ENCODE results near the gene LRFN4.

Gene LRFN4

DNA sequence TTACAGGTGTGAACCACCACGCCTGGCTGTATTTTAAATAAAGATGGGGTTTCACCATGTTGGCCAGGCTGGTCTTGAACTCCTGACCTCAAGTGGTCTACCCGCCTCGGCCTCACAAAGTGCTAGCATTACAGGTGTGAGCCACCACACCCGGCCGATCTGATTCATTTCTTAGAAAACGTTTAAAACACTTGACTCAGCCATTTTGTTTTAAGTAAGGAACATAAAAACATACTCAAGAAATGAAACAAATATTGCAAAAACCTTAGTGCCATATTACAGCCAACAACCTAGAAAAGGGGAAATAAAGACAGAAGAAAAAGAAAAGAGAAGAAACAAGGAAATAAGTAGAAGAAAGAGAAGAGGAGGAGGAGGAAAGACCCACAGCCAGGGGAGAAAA is 17.4 kb downstream of the LRFN4 start:
- no peak for DNase-seq

DNA sequence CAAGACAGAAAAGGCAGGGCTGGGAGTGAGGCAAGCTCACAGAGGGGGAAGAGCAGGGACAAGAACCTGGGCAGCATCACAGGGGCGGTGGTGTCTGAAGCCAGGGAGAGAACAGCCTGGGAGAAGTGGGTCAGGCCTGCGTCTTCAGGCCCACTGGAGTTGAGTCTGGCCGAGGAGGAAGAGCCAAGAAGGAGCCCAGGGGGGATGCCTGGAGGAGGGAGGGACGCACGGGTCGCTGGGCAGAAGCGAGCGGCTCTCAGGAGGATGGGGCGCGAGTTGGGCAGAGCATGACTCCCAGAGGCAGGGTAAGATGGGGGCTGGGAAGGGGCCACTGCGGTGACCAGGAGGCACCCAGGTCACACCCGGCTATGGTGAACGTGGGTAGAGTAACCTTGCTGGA is 18.5 kb downstream of the LRFN4 start:
- no peak for DNase-seq

DNA sequence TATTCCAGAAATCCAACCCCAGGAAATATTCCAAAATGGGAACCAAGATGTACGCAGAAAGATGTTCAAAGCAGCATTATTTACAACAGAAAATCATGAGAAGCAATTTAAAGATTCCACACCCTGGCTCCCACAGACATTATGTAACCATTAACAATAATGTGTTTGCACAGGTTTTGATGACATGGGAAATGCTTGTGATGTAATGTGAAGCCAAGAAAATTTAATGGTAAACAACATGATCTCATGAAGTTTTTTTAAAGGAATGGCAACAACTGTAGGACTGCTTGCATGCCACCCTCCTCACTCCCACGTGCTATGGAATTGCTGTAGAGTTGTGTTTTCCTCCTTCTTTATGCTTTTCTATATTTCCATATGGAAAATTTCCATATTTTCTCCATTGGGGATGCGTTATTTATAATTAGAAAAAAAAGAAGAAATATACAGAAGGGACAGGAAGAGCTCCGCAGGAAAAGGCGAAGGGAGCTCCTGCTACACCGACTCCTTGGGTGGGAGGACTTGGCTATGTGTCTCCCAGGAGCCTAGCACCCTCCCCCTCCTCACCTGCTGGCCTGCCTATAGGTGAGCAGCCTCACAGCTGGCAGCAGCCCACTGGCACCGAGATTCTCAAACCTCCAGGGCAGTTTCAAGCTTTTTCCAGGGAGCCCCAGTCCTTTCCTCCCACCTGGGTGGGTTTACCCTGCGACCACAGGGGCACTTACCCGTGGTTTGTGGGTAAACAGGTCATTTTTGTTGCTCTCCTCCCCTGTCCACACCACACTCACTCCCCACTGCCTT is 20.9 kb downstream of the LRFN4 start:
- no peak for DNase-seq

DNA sequence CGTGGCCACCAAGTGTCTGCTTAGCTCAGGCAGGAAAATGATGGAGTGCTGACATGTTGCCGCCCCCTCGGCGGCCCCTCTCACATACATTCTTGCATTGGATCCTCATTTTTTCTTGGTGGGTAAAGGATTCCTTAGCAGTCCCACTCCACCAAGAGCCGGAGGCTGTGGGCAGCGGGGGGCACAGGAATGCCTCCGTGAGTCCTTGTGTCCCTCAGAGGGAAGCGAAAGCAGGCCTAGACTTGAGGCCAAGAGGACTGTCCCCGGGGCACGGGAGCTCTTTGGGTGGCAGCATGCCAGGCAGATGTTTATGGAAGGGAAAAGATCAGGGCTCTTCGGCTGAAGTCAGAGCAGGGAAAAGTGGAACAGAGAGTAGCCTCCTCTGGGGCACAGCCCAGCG is 21.6 kb downstream of the LRFN4 start:
- DNase-seq, result no peak

DNA sequence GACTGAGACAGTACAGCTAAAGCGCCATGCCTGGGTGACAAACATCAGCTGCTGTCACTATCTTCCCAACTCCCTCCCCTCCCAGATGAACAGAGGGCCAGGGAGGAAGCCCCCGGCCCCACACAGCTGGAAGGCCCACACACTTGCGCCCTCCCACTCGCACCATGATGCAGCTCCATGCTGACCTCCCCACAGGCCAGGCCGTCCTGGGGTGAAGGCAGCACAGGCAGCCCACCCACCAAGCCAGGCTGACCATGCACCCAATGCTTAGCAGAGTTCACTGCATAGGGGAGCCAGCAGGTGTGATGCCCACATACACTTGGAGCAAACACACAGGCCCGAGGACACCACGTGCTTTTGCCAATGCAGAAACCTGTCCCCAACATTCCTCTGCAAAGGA is 22.1 kb downstream of the LRFN4 start:
- DNase-seq, result no peak

DNA sequence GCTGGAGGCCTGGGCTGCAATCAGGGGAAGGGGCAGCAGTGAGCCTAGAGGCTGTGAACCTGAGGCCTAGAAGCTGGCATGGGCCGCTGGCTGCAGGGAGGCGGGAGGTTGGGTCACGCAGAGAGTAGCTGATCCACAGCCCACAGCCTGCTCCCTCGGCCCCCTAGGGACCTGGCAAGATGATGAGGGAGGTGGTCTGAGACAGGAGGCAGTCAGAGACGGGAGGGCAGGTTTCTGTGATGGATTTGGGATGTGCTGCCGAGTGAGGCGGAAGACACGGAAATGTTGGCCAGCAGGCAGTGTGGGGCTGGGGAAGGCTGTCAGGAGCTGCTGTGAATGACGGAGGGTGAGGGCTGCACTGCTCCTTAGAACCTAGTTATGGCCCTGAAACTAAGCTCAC is 22.7 kb downstream of the LRFN4 start:
- no peak for DNase-seq

DNA sequence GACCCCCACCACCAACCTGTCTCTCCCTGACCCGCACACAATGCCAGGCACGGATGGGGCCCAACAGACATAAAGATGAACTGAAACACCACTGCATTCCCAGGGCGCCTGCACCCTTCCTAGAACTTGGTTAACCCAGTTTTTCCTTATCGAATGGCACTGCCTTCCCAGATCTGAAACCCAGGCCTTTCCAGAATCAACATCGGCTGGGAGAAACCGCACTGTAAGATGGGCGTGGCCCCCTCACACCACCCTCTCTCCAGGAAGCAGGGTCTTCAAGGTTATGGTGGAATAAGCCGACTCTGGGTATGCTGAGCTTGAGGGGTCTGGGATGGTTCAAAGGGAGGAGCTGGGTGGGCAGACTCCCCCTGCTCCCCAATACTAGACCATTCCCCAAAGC is 23.1 kb downstream of the LRFN4 start:
- no peak for DNase-seq

DNA sequence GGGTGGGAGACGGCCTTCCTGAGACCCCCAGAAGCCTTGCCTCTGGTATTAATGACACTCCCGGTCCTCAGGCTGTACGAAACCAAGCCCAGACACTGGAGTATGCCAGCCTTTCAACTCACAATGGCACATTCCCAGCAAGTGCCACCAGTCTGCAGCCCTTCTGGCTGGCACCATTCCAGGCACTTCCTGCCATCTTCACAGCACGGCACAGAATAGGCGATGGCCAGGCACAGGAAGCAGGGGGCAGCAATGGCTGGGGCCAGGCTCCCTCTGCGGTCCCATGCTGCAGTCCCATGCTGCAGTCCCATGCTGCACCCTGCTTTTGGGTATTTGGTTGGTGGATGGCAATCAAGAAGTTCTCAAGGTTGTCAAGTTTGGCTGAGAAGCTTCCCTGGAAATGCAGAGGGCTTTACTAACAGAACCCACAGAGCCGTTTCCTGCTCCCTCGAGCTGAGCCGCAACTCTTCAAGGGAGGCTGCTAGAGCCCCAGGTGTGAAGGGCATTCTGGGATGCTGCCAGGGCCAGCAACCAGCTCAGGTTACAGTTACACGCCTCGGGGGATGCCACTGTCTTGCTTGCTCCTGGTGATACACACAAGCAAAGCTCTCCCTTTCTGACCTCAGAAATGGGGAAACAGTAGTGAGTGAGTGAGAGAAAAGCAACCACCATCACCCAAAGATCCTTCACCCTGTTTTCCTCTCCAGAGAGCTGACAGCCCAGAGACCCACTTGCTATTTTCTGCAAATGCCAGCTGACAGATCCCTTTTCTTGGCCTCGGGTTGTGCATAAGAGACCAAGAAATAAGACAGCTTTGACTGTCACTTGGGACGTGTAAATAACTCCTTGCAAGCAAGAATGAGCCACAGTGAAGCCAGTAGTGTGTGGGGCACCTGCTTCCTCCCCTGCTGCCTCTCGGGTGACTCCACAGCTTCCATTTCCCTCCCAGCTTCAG is 23.9 kb downstream of the LRFN4 start:
- no peak for DNase-seq

DNA sequence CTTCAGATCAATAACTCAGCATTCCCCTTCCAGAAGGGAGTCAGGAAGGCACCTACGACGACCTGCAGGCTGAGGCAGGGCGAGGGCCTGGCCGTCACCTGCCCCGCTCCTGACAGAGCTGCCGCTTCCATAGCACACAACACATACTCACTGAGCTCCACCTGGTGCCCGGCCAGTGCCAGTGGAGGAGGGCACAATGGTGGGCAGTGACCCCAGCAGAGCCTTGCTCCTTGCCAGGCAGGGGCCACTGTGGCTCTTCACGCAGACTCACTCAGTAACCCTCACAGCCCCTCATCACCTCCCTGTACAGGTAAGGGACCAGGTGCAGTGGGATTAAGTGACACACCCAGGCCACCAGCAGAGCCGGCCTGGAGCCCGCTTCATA is 24.6 kb downstream of the LRFN4 start:
- DNase-seq, result no peak

DNA sequence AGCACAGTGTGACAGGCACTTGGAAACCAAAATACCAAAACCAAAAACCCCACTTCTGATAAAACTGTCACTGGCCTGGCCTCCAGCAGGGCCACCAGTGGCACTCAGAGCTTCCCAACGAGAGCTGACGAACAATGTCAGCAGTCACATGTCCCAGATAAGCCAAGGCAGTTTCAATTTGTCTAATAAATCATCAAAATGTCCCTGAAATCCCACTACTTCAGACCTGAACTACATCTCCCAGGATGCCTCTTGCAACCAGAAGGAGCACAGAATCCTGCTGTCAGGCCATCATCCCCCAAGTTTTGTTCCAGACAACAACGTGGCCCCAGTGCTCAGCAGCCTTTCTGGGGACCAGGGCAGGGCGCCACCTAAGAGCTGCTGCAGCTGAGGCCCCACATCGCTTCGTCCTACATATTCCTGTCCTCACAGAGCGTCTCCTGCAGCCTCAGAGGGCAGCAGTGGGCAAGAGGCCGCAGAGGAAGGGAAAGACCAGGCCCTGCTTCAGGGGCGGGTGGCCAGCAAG is 25.1 kb downstream of the LRFN4 start:
- no peak for DNase-seq

DNA sequence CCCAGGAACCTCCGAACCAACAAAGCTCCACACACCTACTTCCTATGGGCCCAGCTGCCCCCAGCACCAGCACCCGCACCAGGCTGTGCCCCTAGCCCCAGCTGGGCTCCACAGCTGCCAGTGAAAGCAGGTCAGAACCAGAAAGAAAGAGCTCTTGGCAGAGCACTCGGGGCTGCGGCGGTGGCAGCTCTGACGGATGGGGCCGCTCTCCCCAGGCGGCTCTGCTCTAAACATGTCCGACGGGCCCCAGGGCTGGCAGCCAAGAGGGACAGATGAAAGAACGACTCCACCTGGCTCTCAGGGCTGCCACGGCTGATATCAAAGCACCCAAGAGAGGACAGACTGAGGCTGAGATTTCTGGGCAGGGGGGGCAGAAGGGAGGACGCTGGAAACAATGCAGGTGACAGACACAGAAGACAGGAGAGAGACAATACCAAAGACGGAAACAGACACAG is 25.7 kb downstream of the LRFN4 start:
- no peak for DNase-seq

DNA sequence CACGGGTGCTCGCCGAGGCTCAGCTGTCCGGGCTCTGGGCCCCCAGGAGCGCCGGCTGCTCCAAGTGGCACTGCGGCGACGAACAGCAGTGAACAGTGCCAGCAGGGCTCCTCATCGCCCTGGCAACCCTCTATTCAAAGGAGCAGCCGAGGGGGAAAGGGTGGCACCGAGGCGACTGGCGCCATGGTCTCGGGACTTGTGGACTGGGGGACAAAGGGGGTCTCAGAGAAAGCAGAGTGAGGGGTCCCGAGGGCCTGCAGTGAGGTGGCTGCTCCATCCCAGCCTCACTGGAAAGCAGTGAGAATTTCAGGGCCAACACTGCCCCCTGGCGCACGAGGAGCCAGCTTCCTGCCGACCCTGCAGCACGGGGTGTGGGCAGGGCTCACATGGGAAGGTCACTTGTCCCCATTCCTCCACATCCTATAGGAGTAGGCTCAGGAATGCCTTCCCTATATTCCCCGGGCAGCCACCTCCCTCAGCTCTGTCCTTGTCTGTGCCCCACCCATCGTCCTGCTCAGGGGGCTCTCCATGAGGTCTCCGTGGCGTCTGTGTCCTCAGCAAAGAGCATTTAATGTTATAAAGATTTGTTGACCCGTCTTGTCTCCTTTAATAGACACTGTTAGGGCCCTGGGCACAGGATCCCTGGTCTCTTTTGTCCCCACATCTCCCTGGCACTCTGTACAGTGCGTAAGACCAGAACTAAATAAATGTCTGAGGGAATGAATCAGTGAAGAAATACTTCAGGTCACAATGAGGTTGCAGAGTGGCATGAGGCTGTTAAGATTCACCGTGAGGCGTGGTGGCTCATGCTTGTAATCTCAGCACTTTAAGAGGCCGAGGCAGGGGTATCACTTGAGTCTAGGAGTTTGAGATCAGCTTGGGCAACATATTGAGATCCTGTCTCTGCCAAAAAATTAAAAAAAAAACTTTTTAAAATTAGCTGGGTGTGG is 26.4 kb downstream of the LRFN4 start:
- peak; percentile 21 to 56 (median 39) for DNase-seq

DNA sequence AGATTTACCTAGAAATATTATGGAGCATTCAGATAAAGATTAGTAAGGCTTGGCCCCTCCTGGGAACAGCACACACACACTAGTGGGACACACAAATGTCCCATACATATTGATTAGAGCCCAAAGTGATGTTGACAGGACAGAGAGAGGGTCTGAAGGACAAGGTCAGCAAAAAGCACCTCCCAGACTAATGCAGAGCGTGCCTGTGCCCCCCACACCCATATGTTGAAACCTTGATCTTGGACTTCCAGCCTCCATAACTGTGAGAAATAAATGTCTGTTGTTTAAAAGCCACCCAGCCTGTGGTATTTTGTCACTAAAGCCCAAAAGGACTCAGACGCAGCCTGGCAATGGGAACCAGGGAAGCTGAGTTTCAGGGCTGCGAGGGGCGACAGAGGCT is 27.6 kb downstream of the LRFN4 start:
- no peak for DNase-seq

DNA sequence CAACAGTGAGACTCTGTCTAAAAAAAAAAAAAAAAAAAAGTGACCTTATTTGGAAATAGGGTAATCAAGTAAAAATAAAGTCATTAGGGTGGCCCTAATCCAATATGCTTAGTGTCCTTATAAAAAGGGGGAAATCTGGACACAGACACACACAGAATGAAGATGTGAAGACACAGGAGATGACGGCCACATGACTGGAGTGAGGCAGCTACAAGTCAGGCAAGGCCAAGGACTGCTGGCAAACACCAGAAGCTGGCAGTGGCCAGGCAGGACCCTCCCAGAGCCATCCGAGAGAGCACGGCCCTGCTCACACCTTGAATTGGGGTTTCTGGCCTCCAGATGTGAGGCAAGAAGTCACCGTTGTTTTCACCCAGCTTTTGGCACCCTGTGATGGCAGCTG is 28.6 kb downstream of the LRFN4 start:
- DNase-seq, result no peak

DNA sequence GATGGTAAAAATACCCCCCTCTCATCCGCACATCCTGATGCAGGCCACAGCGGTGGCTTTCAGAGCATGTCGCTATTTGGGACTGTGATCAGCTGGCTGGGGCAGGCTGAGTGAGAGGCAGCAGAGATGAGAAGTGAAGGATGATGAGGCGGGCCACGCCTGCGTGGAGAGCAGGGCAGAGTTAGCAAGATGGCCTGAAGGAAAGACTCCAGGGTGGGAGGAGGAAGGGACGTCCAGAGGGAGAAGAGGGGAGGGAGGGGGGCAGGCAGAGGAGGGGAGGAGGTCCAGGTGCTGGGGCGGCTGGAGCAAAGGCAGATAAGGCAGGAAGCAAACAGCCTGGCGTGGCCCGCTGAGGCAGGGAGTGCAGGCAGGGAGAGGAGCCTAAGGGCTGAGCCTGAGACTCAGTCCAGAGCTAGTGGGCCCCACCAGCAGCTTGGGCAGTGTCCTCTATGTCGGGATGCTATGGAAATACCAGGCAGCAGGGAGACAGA is 29.1 kb downstream of the LRFN4 start:
- DNase-seq, result no peak

DNA sequence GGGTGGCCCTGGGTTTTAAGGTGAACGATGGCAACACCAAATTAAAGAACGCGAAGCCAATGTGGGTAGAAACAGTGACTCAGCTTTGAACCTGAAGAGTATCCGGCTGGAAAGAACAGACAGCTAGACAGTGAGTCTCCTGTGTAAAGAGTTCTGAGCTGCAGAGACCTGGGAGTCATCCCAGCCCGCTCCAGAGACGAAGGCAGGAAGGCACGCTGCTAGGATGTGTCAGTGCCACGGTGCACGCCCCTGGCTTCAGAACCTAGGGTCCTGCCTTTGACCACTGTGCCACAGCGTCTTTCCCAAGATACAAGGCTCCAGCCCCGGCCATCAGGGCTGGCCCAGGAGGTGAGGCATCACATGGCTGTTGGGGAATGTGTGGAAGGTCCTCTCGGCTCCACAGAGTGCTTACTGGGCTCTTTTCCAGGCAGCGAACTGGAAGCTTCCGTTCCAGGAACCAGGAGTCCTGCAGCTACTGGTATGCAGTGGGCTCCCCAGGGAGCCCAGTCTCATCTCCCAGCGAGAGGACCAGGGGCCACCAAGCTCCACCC is 29.9 kb downstream of the LRFN4 start:
- DNase-seq, result no peak

DNA sequence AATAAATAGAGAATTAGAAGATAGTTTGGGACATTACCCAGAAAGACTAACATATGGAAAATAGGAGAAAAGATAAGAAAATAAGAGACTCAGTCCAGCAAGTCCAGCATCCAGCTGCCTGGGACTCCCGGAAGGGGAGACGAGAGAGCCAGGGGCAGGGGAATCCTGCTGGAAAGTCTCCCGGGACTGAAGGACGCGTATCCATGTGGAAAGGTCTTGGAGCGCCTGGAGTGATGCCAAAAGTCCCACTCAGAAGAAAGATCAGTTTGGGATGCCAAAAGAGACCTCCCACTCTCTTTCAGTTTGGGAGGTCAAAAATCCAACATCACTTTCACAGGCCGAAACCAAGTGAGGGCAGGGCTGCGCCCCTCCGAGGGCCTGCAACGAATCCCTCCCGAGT is 30.7 kb downstream of the LRFN4 start:
- no peak for DNase-seq

DNA sequence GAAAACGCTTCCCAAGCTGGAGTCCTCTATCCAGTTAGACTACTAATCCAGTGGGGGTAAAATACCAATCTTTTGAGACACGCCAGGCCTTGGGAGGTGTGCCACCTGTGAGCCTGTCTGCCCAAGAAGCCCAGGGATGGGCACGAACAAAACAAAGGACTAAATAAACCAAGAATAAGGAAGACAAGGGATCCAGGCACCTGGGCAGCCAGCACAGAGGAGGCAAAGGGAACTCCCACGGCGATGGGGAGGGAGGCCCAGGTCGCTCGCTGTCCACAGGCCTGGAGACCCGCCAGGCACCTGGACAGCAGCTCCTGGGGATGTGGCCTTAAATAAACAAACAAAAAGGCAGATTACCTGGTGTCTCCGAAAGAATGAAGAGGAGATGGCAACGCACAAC is 31.4 kb downstream of the LRFN4 start:
- no peak for DNase-seq

DNA sequence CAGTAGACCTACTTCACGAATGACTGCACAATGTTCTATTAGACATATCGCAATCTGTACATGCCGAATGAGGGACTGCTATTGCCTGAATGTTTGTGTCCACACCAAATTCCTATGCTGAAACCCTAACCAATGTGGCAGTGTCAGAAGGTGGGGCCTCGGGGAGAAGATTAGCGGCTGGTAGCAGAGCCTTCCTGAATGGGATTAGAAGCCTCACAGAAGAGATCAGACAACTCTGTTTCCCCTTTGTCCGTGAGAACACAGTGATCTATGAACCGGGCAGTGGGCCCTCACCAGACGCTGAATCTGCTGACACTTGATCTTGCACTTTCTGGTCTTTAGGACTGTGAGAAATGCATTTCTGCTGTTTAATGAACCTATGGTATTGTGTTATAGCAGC is 33.1 kb downstream of the LRFN4 start:
- no peak for DNase-seq

DNA sequence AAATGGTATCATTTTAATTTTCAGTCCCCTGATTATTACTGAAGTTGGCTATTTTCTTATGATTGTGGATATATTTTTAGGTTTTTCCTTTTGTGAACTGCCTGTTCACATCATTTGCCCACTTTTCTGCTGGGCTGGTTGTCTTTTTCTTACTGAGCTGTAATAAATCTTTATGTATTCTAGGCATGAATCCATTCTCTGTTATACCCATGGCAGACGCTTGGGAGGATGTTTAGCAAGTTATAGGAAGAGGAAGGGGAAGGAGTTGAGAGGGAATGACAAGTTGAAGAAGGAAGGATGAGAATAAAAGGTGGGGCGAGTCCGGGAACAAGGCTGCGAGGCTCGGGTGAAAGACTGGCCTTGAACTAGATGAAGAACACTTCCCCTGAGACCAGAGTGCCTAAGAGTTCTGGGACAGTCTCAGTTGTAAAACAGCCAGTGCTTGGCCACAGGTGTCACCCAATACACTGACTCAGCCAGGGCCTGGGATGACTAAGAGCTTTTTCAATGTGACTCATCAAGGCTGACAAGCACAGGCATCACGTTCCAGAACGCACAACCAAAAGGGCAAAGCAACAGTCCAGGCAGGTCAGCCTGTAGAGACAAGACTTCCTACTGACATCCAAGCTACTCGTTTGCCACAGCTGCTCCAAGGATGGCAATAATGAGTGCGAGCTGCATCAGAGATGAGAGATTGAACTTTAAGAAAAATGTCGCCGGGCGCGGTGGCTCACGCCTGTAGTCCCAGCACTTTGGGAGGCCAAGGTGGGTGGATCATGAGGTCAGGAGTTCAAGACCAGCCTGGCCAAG is 35.2 kb downstream of the LRFN4 start:
- peak in 2 of 4 experiments; percentile 34 to 45 for DNase-seq

DNA sequence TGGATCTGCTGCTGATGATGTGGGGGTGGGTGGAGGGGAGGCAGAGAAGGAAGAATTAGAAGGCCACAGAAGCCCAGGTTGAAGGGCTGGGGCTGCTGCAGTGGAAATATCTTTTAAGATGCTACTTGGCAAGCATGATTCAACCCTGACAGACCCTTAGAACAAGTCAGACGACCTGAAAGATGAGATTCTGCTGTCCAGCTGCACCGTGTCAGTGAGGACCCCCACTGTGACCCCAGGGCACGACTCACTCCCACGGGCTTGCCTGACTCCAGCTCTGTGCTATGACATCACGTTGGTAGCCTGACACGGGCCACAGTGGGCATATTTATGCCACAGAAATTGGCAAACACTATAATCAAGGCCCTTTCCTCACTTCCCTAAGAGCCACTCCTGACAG is 36.0 kb downstream of the LRFN4 start:
- no peak for DNase-seq

Measured in activated CD4-positive, CD25-positive, alpha-beta regulatory T cell (primary cell).